AG20443 (cell line): Measurements from ENCODE around the gene ANKRD33B.
"Not testable (repeated sequence)": the region's sequence is repeated elsewhere in the genome, so short reads cannot be mapped to it uniquely, and the experiment has no call there.

Experiments
- DNase-seq: peaks from one replicate; pipeline ENCODE4 v3.0.0; 2012; ENCODE audit warnings: low spot score, mixed read lengths

The ANKRD33B gene

GRCh38 chr5:10559151-10559550 lies 4.7 kb upstream of the ANKRD33B start:
- DNase-seq = no peak

GRCh38 chr5:10559871-10560270 lies 4.0 kb upstream of the ANKRD33B start:
- no peak for DNase-seq

GRCh38 chr5:10562201-10563109 lies 1.4 kb upstream of the ANKRD33B start:
- no peak for DNase-seq

GRCh38 chr5:10563110-10563944 lies 543 bp upstream of the ANKRD33B start:
- DNase-seq = peak; percentile 70

- DNase-seq = peak; percentile 27
Observed at GRCh38 chr5:10564838-10565784, 1.2 kb downstream of the ANKRD33B start.

GRCh38 chr5:10565785-10566542 lies 2.1 kb downstream of the ANKRD33B start:
- peak; percentile 35 for DNase-seq

GRCh38 chr5:10566543-10567068 lies 2.7 kb downstream of the ANKRD33B start:
- DNase-seq = no peak

GRCh38 chr5:10567121-10567591 lies 3.3 kb downstream of the ANKRD33B start:
- no peak for DNase-seq

- peak; percentile 56 for DNase-seq
Observed at GRCh38 chr5:10567781-10568321, 4.0 kb downstream of the ANKRD33B start.

GRCh38 chr5:10570540-10570939 lies 6.7 kb downstream of the ANKRD33B start:
- not testable (repeated sequence) for DNase-seq

GRCh38 chr5:10572451-10572850 lies 8.6 kb downstream of the ANKRD33B start:
- DNase-seq = no peak

- DNase-seq = no peak
Observed at GRCh38 chr5:10573487-10574145, 9.7 kb downstream of the ANKRD33B start.

- not testable (repeated sequence) for DNase-seq
Observed at GRCh38 chr5:10574879-10575278, 11.0 kb downstream of the ANKRD33B start.

GRCh38 chr5:10576121-10576789 lies 12.4 kb downstream of the ANKRD33B start:
- no peak for DNase-seq

- DNase-seq = no peak
Observed at GRCh38 chr5:10576790-10577189, 12.9 kb downstream of the ANKRD33B start.

GRCh38 chr5:10577371-10578292 lies 13.8 kb downstream of the ANKRD33B start:
- peak; percentile 68 for DNase-seq

- DNase-seq = no peak
Observed at GRCh38 chr5:10578293-10578665, 14.4 kb downstream of the ANKRD33B start.

- DNase-seq = no peak
Observed at GRCh38 chr5:10578869-10579268, 15.0 kb downstream of the ANKRD33B start.
